Measurements from ENCODE around the gene CYFIP2. TPM values are rescaled to one million over a fixed set of nuclear protein-coding genes. Genes with fewer than 3 reads are reported as not detected.

CYFIP2 gene
- total RNA-seq, 2 donors from 2014 or later: 282 to 424 TPM

- Mint-ChIP-seq H3K36me3 (peaks cover 29% of the 10 kb centered on the region), H3K27ac (peak overlapping the region; percentile 81 to 88), H3K4me3 (no peak overlapping the region), H3K9me3 (peaks cover 2% of the 10 kb centered on the region), H3K4me1 (ENCODE audit: low read depth in 2 of 2) (peaks cover 58 to 62% of the 10 kb centered on the region in 2 donors), H3K27me3 (no peaks in the 10 kb centered on the region)
- DNase-seq (ENCODE audit: low spot score) (no peak), ATAC-seq (no peak)
Measured at GRCh38 chr5:157285310-157286035, 19.6 kb downstream of the CYFIP2 start.

- no peak overlapping the region for H3K4me3 Mint-ChIP-seq
- ATAC-seq (no peak), DNase-seq (ENCODE audit: low spot score) (no peak)
- H3K27me3 Mint-ChIP-seq: no peaks in the 10 kb centered on the region
- peaks cover 58 to 67% of the 10 kb centered on the region in 2 donors for H3K4me1 Mint-ChIP-seq (ENCODE audit: low read depth in 2 of 2)
- H3K9me3 Mint-ChIP-seq: no peaks in the 10 kb centered on the region
- H3K36me3 Mint-ChIP-seq: peaks cover 27% of the 10 kb centered on the region
- no peak overlapping the region for H3K27ac Mint-ChIP-seq
Measured at GRCh38 chr5:157286761-157287211, 20.9 kb downstream of the CYFIP2 start.

- DNase-seq (ENCODE audit: low spot score) (no peak), ATAC-seq (no peak)
- Mint-ChIP-seq H3K4me3 (no peak overlapping the region), H3K27me3 (no peaks in the 10 kb centered on the region), H3K27ac (peak overlapping the region; percentile 40 to 67), H3K4me1 (ENCODE audit: low read depth in 2 of 2) (peaks cover 54 to 60% of the 10 kb centered on the region in 2 donors), H3K36me3 (peaks cover 27% of the 10 kb centered on the region), H3K9me3 (no peaks in the 10 kb centered on the region)
Measured at GRCh38 chr5:157288405-157289163, 22.7 kb downstream of the CYFIP2 start.

- peak overlapping the region; percentile 40 to 67 for H3K27ac Mint-ChIP-seq
- no peak for ATAC-seq
- peaks cover 28% of the 10 kb centered on the region for H3K36me3 Mint-ChIP-seq
- no peaks in the 10 kb centered on the region for H3K27me3 Mint-ChIP-seq
- no peak overlapping the region for H3K4me3 Mint-ChIP-seq
- DNase-seq (ENCODE audit: low spot score): no peak
- peaks cover 48 to 59% of the 10 kb centered on the region in 2 donors for H3K4me1 Mint-ChIP-seq (ENCODE audit: low read depth in 2 of 2)
- H3K9me3 Mint-ChIP-seq: no peaks in the 10 kb centered on the region
Measured at GRCh38 chr5:157289164-157289819, 23.4 kb downstream of the CYFIP2 start.

- Mint-ChIP-seq H3K9me3 (no peaks in the 10 kb centered on the region), H3K27ac (peak overlapping the region; percentile 40 to 67), H3K4me1 (ENCODE audit: low read depth in 2 of 2) (peaks cover 44 to 57% of the 10 kb centered on the region in 2 donors), H3K27me3 (no peaks in the 10 kb centered on the region), H3K4me3 (peak overlapping the region; percentile 6), H3K36me3 (peaks cover 34% of the 10 kb centered on the region)
- no peak for DNase-seq (ENCODE audit: low spot score)
- peak in 1 of 2 donors; percentile 56 for ATAC-seq
Measured at GRCh38 chr5:157290156-157290980, 24.4 kb downstream of the CYFIP2 start.

- Mint-ChIP-seq H3K4me3 (peak overlapping the region; percentile 19), H3K36me3 (peaks cover 38% of the 10 kb centered on the region), H3K27me3 (no peaks in the 10 kb centered on the region), H3K9me3 (no peaks in the 10 kb centered on the region), H3K27ac (peak overlapping the region; percentile 40 to 67), H3K4me1 (ENCODE audit: low read depth in 2 of 2) (peaks cover 44 to 61% of the 10 kb centered on the region in 2 donors)
- ATAC-seq (peak; percentile 44 to 72), DNase-seq (ENCODE audit: low spot score) (no peak)
Measured at GRCh38 chr5:157290981-157291711, 25.2 kb downstream of the CYFIP2 start.

GRCh38 chr5:157292599-157292998 lies 26.7 kb downstream of the CYFIP2 start:
- no peaks in the 10 kb centered on the region for H3K27me3 Mint-ChIP-seq
- peak overlapping the region; percentile 60 to 67 for H3K27ac Mint-ChIP-seq
- H3K36me3 Mint-ChIP-seq: peaks cover 45% of the 10 kb centered on the region
- ATAC-seq (peak; percentile 85 to 88), DNase-seq (ENCODE audit: low spot score) (no peak)
- peaks cover 52 to 63% of the 10 kb centered on the region in 2 donors for H3K4me1 Mint-ChIP-seq (ENCODE audit: low read depth in 2 of 2)
- peak overlapping the region; percentile 42 for H3K4me3 Mint-ChIP-seq
- no peaks in the 10 kb centered on the region for H3K9me3 Mint-ChIP-seq

GRCh38 chr5:157294407-157295091 lies 28.6 kb downstream of the CYFIP2 start:
- H3K4me1 Mint-ChIP-seq (ENCODE audit: low read depth in 2 of 2): peaks cover 47 to 54% of the 10 kb centered on the region in 2 donors
- DNase-seq (ENCODE audit: low spot score) (no peak), ATAC-seq (no peak)
- peaks cover 48% of the 10 kb centered on the region for H3K36me3 Mint-ChIP-seq
- peak overlapping the region; percentile 60 to 67 for H3K27ac Mint-ChIP-seq
- H3K27me3 Mint-ChIP-seq: no peaks in the 10 kb centered on the region
- no peak overlapping the region for H3K4me3 Mint-ChIP-seq
- H3K9me3 Mint-ChIP-seq: no peaks in the 10 kb centered on the region

- H3K27ac Mint-ChIP-seq: peak overlapping the region; percentile 72 to 92
- H3K36me3 Mint-ChIP-seq: peaks cover 42% of the 10 kb centered on the region
- peaks cover 41 to 48% of the 10 kb centered on the region in 2 donors for H3K4me1 Mint-ChIP-seq (ENCODE audit: low read depth in 2 of 2)
- H3K27me3 Mint-ChIP-seq: no peaks in the 10 kb centered on the region
- no peak overlapping the region for H3K4me3 Mint-ChIP-seq
- ATAC-seq: no peak
- DNase-seq (ENCODE audit: low spot score): no peak
- no peaks in the 10 kb centered on the region for H3K9me3 Mint-ChIP-seq
Measured at GRCh38 chr5:157295247-157295646, 29.3 kb downstream of the CYFIP2 start.

GRCh38 chr5:157300564-157300963 lies 34.6 kb downstream of the CYFIP2 start:
- Mint-ChIP-seq H3K9me3 (no peaks in the 10 kb centered on the region), H3K4me1 (ENCODE audit: low read depth in 2 of 2) (peaks cover 26 to 33% of the 10 kb centered on the region in 2 donors), H3K27me3 (no peaks in the 10 kb centered on the region), H3K27ac (peak overlapping the region; percentile 10 to 93), H3K36me3 (peaks cover 28% of the 10 kb centered on the region), H3K4me3 (no peak overlapping the region)
- DNase-seq (ENCODE audit: low spot score): no peak
- no peak for ATAC-seq

GRCh38 chr5:157301066-157301465 lies 35.1 kb downstream of the CYFIP2 start:
- DNase-seq (ENCODE audit: low spot score): no peak
- Mint-ChIP-seq H3K4me3 (no peak overlapping the region), H3K4me1 (ENCODE audit: low read depth in 2 of 2) (peaks cover 31 to 33% of the 10 kb centered on the region in 2 donors), H3K27me3 (no peaks in the 10 kb centered on the region), H3K27ac (peak overlapping the region; percentile 10 to 93), H3K36me3 (peaks cover 30% of the 10 kb centered on the region), H3K9me3 (no peaks in the 10 kb centered on the region)
- ATAC-seq: no peak

- Mint-ChIP-seq H3K27me3 (no peaks in the 10 kb centered on the region), H3K4me3 (no peak overlapping the region), H3K9me3 (no peaks in the 10 kb centered on the region), H3K36me3 (peaks cover 28% of the 10 kb centered on the region), H3K27ac (peak overlapping the region; percentile 74 to 93), H3K4me1 (ENCODE audit: low read depth in 2 of 2) (peaks cover 41 to 43% of the 10 kb centered on the region in 2 donors)
- no peak for ATAC-seq
- no peak for DNase-seq (ENCODE audit: low spot score)
Measured at GRCh38 chr5:157303023-157303422, 37.1 kb downstream of the CYFIP2 start.

Measured in natural killer cell treated with Interleukin-12 subunit alpha and Interleukin-12 subunit beta and Interleukin-15 and Interleukin-18, amount 100 ng/mL, for 72 hours (primary cell).